H9 (cell line): ENCODE results near the gene SPRR2D. TPM values are rescaled to one million over a fixed set of nuclear protein-coding genes. Genes with fewer than 3 reads are reported as not detected.
A peak's percentile ranks its signal among the peaks of the same experiment; 100 is the strongest.

Experiments
- DNase-seq: peaks from one replicate; pipeline ENCODE4 v3.0.0-alpha.2; 2017
- H2AFZ ChIP-seq: one replicate; pipeline ENCODE4 v1.6.1; 2013; ENCODE audit warnings: mild to moderate bottlenecking, low read length, control low read depth, moderate library complexity
- H2AK5ac ChIP-seq: 2 replicates; pipeline ENCODE4 v1.6.1; 2013; ENCODE audit warnings: low read length, control low read depth, mixed read lengths; ENCODE audit not compliant: insufficient read length
- H2BK120ac ChIP-seq: one replicate; pipeline ENCODE4 v1.6.1; 2013; ENCODE audit warnings: low read depth, mild to moderate bottlenecking, low read length, control low read depth, inconsistent platforms; ENCODE audit not compliant: poor library complexity, severe bottlenecking
- H2BK12ac ChIP-seq: 2 replicates; pipeline ENCODE4 v1.6.1; 2013; ENCODE audit warnings: low read length, control low read depth, mixed read lengths, low read depth; ENCODE audit not compliant: insufficient read length
- H2BK15ac ChIP-seq: 2 replicates; pipeline ENCODE4 v1.6.1; 2013; ENCODE audit warnings: low read depth, low read length, control low read depth
- H2BK20ac ChIP-seq: one replicate; pipeline ENCODE4 v1.6.1; 2013; ENCODE audit warnings: low read depth, mild to moderate bottlenecking, low read length, control low read depth, inconsistent platforms; ENCODE audit not compliant: poor library complexity, severe bottlenecking
- H2BK5ac ChIP-seq: 2 replicates; pipeline ENCODE4 v1.6.1; 2013; ENCODE audit warnings: low read length, control low read depth, mixed read lengths; ENCODE audit not compliant: insufficient read length
- H3K14ac ChIP-seq: 2 replicates; pipeline ENCODE4 v1.6.1; 2013; ENCODE audit warnings: low read length, control low read depth; ENCODE audit not compliant: insufficient read depth
- H3K18ac ChIP-seq: 2 replicates; pipeline ENCODE4 v1.6.1; 2013; ENCODE audit warnings: low read depth, mild to moderate bottlenecking, mixed read lengths, low read length, control low read depth; ENCODE audit not compliant: insufficient read length
- H3K23ac ChIP-seq: 2 replicates; pipeline ENCODE4 v1.6.1; 2013; ENCODE audit warnings: low read length, control low read depth, mixed read lengths, low read depth; ENCODE audit not compliant: insufficient read length
- H3K23me2 ChIP-seq: 2 replicates; pipeline ENCODE4 v1.6.1; 2013; ENCODE audit warnings: low read depth, mild to moderate bottlenecking, mixed read lengths, low read length, control low read depth; ENCODE audit not compliant: insufficient read length, poor library complexity, severe bottlenecking
- H3K27ac ChIP-seq: 2 replicates; pipeline ENCODE4 v1.5.1; 2013; ENCODE audit warnings: low read length, control low read depth, mixed read lengths, low read depth; ENCODE audit not compliant: insufficient read length
- H3K27me3 ChIP-seq: 2 replicates; pipeline ENCODE4 v1.6.1; 2013; ENCODE audit warnings: low read length, control low read depth, inconsistent platforms; ENCODE audit not compliant: insufficient read depth
- H3K4ac ChIP-seq: 2 replicates; pipeline ENCODE4 v1.6.1; 2013; ENCODE audit warnings: low read depth, mild to moderate bottlenecking, control low read depth, inconsistent platforms, low read length, moderate library complexity
- H3K4me1 ChIP-seq: 2 replicates; pipeline ENCODE4 v1.6.1; 2013; ENCODE audit warnings: low read length, control low read depth, inconsistent platforms; ENCODE audit not compliant: insufficient read depth
- H3K4me2 ChIP-seq: 2 replicates; pipeline ENCODE4 v1.6.1; 2013; ENCODE audit warnings: low read length, control low read depth, mixed read lengths; ENCODE audit not compliant: insufficient read length, insufficient read depth
- H3K56ac ChIP-seq: 2 replicates; pipeline ENCODE4 v1.6.1; 2013; ENCODE audit warnings: low read depth, mild to moderate bottlenecking, mixed read lengths, low read length, control low read depth; ENCODE audit not compliant: insufficient read length
- H3K79me1 ChIP-seq: 2 replicates; pipeline ENCODE4 v1.6.1; 2013; ENCODE audit warnings: low read depth, mild to moderate bottlenecking, moderate library complexity, low read length, control low read depth, inconsistent platforms; ENCODE audit not compliant: insufficient read depth, poor library complexity, severe bottlenecking
- H3K79me2 ChIP-seq: 2 replicates; pipeline ENCODE4 v1.6.1; 2013; ENCODE audit warnings: low read length, control low read depth, inconsistent platforms; ENCODE audit not compliant: insufficient read depth
- H3K9ac ChIP-seq: 2 replicates; pipeline ENCODE4 v1.6.1; 2013; ENCODE audit warnings: low read length, control low read depth, mixed read lengths; ENCODE audit not compliant: insufficient read length; ENCODE audit errors: extremely low read depth
- H3K9me3 ChIP-seq: one replicate; pipeline ENCODE4 v1.6.1; 2013; ENCODE audit warnings: low read depth, low read length, inconsistent platforms; ENCODE audit not compliant: control insufficient read depth
- H3T11ph ChIP-seq: one replicate; pipeline ENCODE4 v1.6.1; 2013; ENCODE audit warnings: mild to moderate bottlenecking, low read length, control low read depth, inconsistent platforms
- H4K20me1 ChIP-seq: one replicate; pipeline ENCODE4 v1.6.1; 2013; ENCODE audit not compliant: control insufficient read depth, insufficient read length, insufficient read depth
- H4K5ac ChIP-seq: 2 replicates; pipeline ENCODE4 v1.6.1; 2013; ENCODE audit warnings: low read depth, mild to moderate bottlenecking, mixed read lengths, low read length, control low read depth; ENCODE audit not compliant: insufficient read length
- H4K8ac ChIP-seq: replicated peaks from 2 replicates; pipeline ENCODE4 v1.6.1; 2013; ENCODE audit warnings: low read length, control low read depth, mixed read lengths, low read depth; ENCODE audit not compliant: insufficient read length
- H4K91ac ChIP-seq: 2 replicates; pipeline ENCODE4 v1.6.1; 2013; ENCODE audit warnings: low read depth, mild to moderate bottlenecking, moderate library complexity, mixed read lengths, low read length, control low read depth; ENCODE audit not compliant: insufficient read length
- H3K27ac Mint-ChIP-seq, 3 experiments: 2 replicates in 2 of 3; 3 replicates in 1 of 3; pipeline ENCODE4 v1.8.0; 2020 to 2021; ENCODE audit warnings: mixed read lengths in 3 of 3, mild to moderate bottlenecking in 1 of 3, moderate library complexity in 1 of 3
- H3K27me3 Mint-ChIP-seq: 2 replicates; pipeline ENCODE4 v1.8.0; 2021; ENCODE audit warnings: low read depth, mild to moderate bottlenecking, moderate library complexity, mixed read lengths
- H3K36me3 Mint-ChIP-seq, 3 experiments: 2 replicates in 2 of 3; 3 replicates in 1 of 3; pipeline ENCODE4 v1.8.0; 2020 to 2021; ENCODE audit warnings: low read depth in 3 of 3, mixed read lengths in 3 of 3; ENCODE audit not compliant: insufficient read depth in 1 of 3
- H3K4me1 Mint-ChIP-seq, 2 experiments: 2 replicates each; pipeline ENCODE4 v1.8.0; 2020; ENCODE audit warnings: mixed read lengths in 2 of 2
- H3K4me3 Mint-ChIP-seq, 2 experiments: 2 replicates in 1 of 2; 3 replicates in 1 of 2; pipeline ENCODE4 v1.8.0; 2020 to 2021; ENCODE audit warnings: mild to moderate bottlenecking in 2 of 2, mixed read lengths in 2 of 2, moderate library complexity in 1 of 2
- H3K9me3 Mint-ChIP-seq, 2 experiments: 2 replicates in 1 of 2; 3 replicates in 1 of 2; pipeline ENCODE4 v1.8.0; 2020; ENCODE audit warnings: mild to moderate bottlenecking in 2 of 2, mixed read lengths in 2 of 2, moderate library complexity in 1 of 2
- CTCF ChIP-seq: fragments of 200-600 bp; sonication (generic); conservative IDR thresholded peaks from 3 replicates; pipeline ENCODE4 v1.8.0; 2021; ENCODE audit warnings: antibody characterized with exemption, mild to moderate bottlenecking
- WGBS: extraction: QIAGEN DNeasy Blood & Tissue Kit; methylation state at CpG from one replicate; pipeline ENCODE4 v1.1.7; 2013; ENCODE audit warnings: missing lambda C conversion rate, low lambda C conversion rate, mixed read lengths; ENCODE audit not compliant: insufficient read length; ENCODE audit errors: extremely low coverage; 5-methylcytosine and 5-hydroxymethylcytosine counted together
- total RNA-seq: library from RNA; stranded (reverse); gene quantifications from 2 replicates; pipeline ENCODE4 v1.2.1, GENCODE V29; 2021

SPRR2D gene
- total RNA-seq, 1 experiment from 2014 or later = not detected

GRCh38 chr1:152996633-152997400 is 44.1 kb downstream of the SPRR2D start:
- H2BK15ac ChIP-seq = no peak overlapping the region
- H4K5ac ChIP-seq = no peak overlapping the region
- H3K23ac ChIP-seq = no peak overlapping the region
- no peak overlapping the region for H4K91ac ChIP-seq
- Mint-ChIP-seq H3K9me3 (peaks cover 8 to 12% of the 10 kb centered on the region in 2 experiments; a peak in 4 of 5 replicates), H3K27ac (peak overlapping the region; percentile 29 to 91 (median 90); a peak in 6 of 7 replicates), H3K27me3 (peaks cover 5% of the 10 kb centered on the region; the same call in 1 of the 2 replicates), H3K4me1 (peaks cover 10 to 19% of the 10 kb centered on the region in 2 experiments), H3K4me3 (no peak overlapping the region; a peak in 1 of 5 replicates), H3K36me3 (peaks cover 0 to 8% (median 0%) of the 10 kb centered on the region in 3 experiments; a peak in 3 of 7 replicates)
- H3K27ac ChIP-seq = no peak overlapping the region
- no peak for DNase-seq
- H3K4me2 ChIP-seq = no peak overlapping the region
- H3K27me3 ChIP-seq = no peaks in the 10 kb centered on the region; the same call in 1 of the 2 replicates
- no peak overlapping the region for H2BK5ac ChIP-seq
- H3K79me2 ChIP-seq = no peaks in the 10 kb centered on the region
- H3K4ac ChIP-seq = no peak overlapping the region
- no peak overlapping the region for H3K18ac ChIP-seq
- H2BK12ac ChIP-seq = no peak overlapping the region
- no peak overlapping the region for H3K14ac ChIP-seq
- H3K23me2 ChIP-seq = no peaks in the 10 kb centered on the region
- no peak overlapping the region for H3K9ac ChIP-seq
- H3K56ac ChIP-seq = no peak overlapping the region
- H2AK5ac ChIP-seq = no peak overlapping the region
- H4K20me1 ChIP-seq = no peaks in the 10 kb centered on the region
- no peak overlapping the region for H2AFZ ChIP-seq
- H3K9me3 ChIP-seq = no peaks in the 10 kb centered on the region
- no peak overlapping the region for H4K8ac ChIP-seq
- no peak overlapping the region for H2BK120ac ChIP-seq
- TF ChIP-seq CTCF = no peak
- no CpG with 5 or more reads among the region's 5 CpGs for WGBS
- H3T11ph ChIP-seq = no peak overlapping the region
- H3K4me1 ChIP-seq = no peaks in the 10 kb centered on the region; the same call in 1 of the 2 replicates
- no peak overlapping the region for H2BK20ac ChIP-seq
- H3K79me1 ChIP-seq = no peaks in the 10 kb centered on the region
